GM19240 (cell line): ENCODE measurements around the gene CST9.

Experiments
- DNase-seq: peaks from one replicate; pipeline ENCODE4 v3.0.0; 2011; ENCODE audit warnings: low spot score; ENCODE audit not compliant: insufficient read length

The CST9 gene

GRCh38 chr20:23605867-23606651, at the start of gene CST9:
CST9 (minus strand) TSS chr20:23605917; CDS start chr20:23605864, 53 bp downstream.
- DNase-seq, result no peak

GRCh38 chr20:23654717-23655116, 49.0 kb upstream of the CST9 start:
- no peak for DNase-seq

- no peak for DNase-seq
These were observed 48.3 kb upstream of the CST9 start for GRCh38 chr20:23654000-23654399.

GRCh38 chr20:23653400-23653938, 47.8 kb upstream of the CST9 start:
- DNase-seq, result no peak

- DNase-seq, result no peak
These were observed 47.2 kb upstream of the CST9 start for GRCh38 chr20:23652926-23653325.

GRCh38 chr20:23652371-23652770, 46.7 kb upstream of the CST9 start:
- DNase-seq, result no peak

- no peak for DNase-seq
These were observed 45.4 kb upstream of the CST9 start for GRCh38 chr20:23651117-23651516.

- no peak for DNase-seq
These were observed 44.2 kb upstream of the CST9 start for GRCh38 chr20:23649830-23650417.

GRCh38 chr20:23649242-23649641, 43.5 kb upstream of the CST9 start:
- DNase-seq, result no peak

- DNase-seq, result no peak
These were observed 41.6 kb upstream of the CST9 start for GRCh38 chr20:23647346-23647745.

- no peak for DNase-seq
These were observed 40.6 kb upstream of the CST9 start for GRCh38 chr20:23646106-23646873.

GRCh38 chr20:23645575-23645974, 39.9 kb upstream of the CST9 start:
- DNase-seq, result no peak

- DNase-seq, result no peak
These were observed 38.4 kb upstream of the CST9 start for GRCh38 chr20:23644164-23644563.

GRCh38 chr20:23643659-23644058, 37.9 kb upstream of the CST9 start:
- DNase-seq, result no peak

- DNase-seq, result no peak
These were observed 36.4 kb upstream of the CST9 start for GRCh38 chr20:23641936-23642751.

- no peak for DNase-seq
These were observed 35.3 kb upstream of the CST9 start for GRCh38 chr20:23640671-23641667.

GRCh38 chr20:23640018-23640601, 34.4 kb upstream of the CST9 start:
- DNase-seq, result no peak

- no peak for DNase-seq
These were observed 33.8 kb upstream of the CST9 start for GRCh38 chr20:23639490-23639958.

- DNase-seq, result no peak
These were observed 32.6 kb upstream of the CST9 start for GRCh38 chr20:23638309-23638708.
